ENCODE measurements around the gene TCF7L2.
"Not testable (repeated sequence)": the region's sequence is repeated elsewhere in the genome, so short reads cannot be mapped to it uniquely, and the experiment has no call there.

TCF7L2 gene

DNA sequence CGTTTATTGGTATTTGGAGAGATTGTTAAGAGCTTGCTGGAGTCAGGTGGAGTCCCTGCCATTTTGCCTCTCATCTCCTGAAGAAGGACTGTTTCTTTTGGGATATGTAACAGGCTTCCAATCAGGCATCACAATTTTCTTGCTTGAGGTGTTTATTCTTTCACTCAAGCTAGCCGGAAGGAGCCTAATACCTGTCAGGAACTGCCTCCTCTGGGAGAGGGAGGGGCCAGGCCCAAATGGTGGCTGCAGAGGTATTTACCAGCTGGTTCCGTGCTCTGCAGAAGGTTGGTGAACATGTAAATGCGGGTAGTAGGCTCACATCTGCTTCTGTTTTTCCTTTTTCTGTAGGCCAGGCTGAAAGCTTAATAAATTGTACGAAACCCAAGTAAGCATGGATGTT lies 114.0 kb downstream of the TCF7L2 start:
- no peak for ATAC-seq (ENCODE audit: low read depth)
- Mint-ChIP-seq H3K27ac (no peak overlapping the region), H3K4me1 (no peaks in the 10 kb centered on the region), H3K4me3 (no peak overlapping the region), H3K9me3 (no peaks in the 10 kb centered on the region), H3K36me3 (no peaks in the 10 kb centered on the region), H3K27me3 (peaks cover 2% of the 10 kb centered on the region)
- no peak for DNase-seq (ENCODE audit: low spot score in 2 of 2)

DNA sequence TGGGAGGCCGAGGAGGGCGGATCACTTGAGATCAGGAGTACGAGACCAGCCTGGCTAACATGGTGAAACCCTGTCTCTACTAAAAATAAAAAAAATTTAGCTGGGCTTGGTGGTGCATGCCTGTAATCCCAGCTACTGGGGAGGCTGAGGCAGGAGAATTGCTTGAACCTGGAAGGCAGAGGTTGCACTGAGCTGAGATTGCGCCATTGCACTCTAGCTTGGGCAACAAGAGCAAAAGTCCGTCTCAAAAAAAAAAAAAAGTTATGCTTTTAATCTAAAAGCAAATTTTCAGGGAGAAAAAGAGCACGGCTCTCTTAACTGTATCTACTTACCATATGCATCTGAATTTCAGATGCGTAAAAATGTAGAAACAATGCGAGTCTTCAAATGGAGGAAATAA lies 116.1 kb downstream of the TCF7L2 start:
- not testable (repeated sequence) for H3K4me3 Mint-ChIP-seq, H3K27me3 Mint-ChIP-seq

DNA sequence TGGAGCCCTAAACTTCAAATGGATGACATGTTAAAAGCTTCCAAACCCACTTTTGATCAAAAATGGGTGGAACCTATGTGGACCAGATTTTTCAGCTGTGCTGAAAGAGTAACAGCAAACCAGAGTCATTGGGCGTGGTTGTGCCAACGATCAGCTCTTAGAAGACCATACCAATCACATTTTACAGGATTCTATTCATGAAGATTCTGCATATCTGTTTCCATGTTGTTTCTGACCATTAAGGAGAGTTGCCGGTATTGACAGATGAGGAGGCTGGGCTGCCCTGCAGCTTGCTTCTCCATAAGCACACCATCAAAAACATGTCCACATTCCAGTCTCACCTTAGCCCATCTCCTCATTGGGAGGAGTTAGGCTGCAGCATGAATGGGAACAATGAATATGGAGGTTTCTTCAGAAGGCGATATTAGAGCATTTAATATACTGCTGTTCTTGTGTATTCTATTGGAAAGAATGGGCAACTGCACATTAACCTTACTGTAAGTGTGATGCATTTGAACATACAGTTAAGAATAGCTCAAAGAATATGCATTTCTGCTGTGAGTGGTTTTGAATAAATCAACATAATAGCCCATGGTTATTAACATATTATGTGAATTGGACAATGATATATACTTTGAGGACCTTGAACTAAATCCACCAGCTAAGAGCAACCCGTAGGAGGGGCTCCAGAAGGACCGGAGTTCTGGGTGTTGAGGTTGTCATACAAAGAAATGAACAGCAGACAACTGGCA lies 116.7 kb downstream of the TCF7L2 start:
- H3K27me3 Mint-ChIP-seq: peaks cover 2% of the 10 kb centered on the region
- no peaks in the 10 kb centered on the region for H3K4me1 Mint-ChIP-seq
- DNase-seq (ENCODE audit: low spot score in 2 of 2): no peak
- ATAC-seq (ENCODE audit: low read depth): no peak
- H3K27ac Mint-ChIP-seq: no peak overlapping the region
- H3K36me3 Mint-ChIP-seq: no peaks in the 10 kb centered on the region
- no peak overlapping the region for H3K4me3 Mint-ChIP-seq
- no peaks in the 10 kb centered on the region for H3K9me3 Mint-ChIP-seq

More for the DNA sequence above, 116.1 kb downstream of the TCF7L2 start:
- DNase-seq (ENCODE audit: low spot score in 2 of 2); ATAC-seq (ENCODE audit: low read depth); H3K27ac Mint-ChIP-seq; H3K9me3 Mint-ChIP-seq; H3K36me3 Mint-ChIP-seq; H3K4me1 Mint-ChIP-seq: not testable (repeated sequence)

DNA sequence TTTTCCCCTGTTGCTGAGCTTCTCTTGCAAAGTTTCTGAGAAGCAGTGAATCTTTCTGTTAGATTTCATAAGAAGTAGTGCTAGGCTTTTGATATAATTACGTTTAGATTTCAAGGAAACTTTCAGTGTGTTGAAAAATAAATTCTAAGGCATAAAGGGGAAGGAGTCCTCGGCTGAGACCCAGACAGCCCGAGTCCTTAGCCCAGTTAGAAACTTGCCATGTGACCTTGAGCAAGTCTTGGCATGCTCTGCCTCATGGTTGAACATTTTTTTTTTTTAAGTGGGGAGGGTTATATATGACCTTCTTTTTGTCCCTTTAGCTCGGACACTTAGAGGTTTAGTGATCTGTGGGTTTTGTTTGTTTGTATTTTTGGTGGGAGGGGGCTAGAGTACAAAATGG lies 117.5 kb downstream of the TCF7L2 start:
- Mint-ChIP-seq H3K27me3 (peaks cover 2% of the 10 kb centered on the region), H3K9me3 (no peaks in the 10 kb centered on the region), H3K4me1 (no peaks in the 10 kb centered on the region), H3K27ac (no peak overlapping the region), H3K4me3 (no peak overlapping the region), H3K36me3 (no peaks in the 10 kb centered on the region)
- DNase-seq (ENCODE audit: low spot score in 2 of 2) (no peak), ATAC-seq (ENCODE audit: low read depth) (no peak)

DNA sequence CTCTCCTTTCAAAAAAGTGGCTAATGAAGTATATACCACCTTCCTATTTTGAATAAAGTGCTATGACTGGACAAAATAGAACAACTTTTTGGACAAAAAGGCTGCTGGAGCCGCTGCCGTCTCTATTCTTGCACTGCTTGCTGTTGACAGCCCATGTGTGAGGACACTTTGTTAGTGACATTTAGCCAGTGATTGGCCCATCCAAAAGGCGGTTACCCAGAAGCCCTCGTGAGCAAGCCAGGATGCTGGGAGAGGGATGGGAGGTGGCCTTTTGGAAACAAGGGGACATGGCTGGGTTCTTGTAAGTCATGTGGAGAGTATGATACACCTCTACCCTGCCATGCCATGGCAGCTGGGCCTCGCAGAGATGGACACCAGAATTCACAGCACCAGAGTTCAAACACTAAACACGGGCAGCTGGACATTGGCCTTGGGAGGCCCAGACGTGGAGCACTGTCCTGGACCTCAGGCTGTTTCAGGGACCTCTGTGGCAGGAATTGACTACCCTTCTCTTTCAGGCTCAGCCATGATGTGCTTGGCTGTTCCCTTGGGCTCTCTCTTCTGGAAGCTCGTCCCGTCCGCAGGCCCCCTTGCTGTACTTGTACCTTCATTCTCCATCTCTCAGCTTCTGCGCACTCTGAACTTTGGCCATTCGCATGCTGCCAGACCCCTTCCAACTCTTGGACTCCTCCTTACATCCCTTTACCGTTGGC lies 118.3 kb downstream of the TCF7L2 start:
- Mint-ChIP-seq H3K36me3 (no peaks in the 10 kb centered on the region), H3K4me3 (no peak overlapping the region), H3K9me3 (no peaks in the 10 kb centered on the region)

DNA sequence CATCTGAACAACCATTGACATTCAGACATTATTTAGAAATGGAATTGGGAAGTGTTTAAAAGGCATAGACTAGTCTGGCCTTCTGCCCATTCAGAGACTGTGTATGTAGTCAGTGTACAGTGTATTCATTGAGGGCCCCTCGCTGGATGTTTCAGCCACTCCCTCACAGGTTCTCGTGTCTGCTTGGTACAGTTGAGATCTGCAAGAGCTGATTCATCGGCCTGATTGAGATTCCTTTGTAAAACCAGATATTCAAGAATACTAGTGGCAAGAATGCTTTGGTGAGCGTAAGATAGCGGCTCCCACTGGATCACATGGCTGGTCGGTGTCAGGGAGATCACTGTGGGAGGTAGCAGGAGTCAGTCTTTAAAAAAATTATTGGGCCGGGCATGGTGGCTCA lies 119.5 kb downstream of the TCF7L2 start:
- Mint-ChIP-seq H3K4me1 (no peaks in the 10 kb centered on the region), H3K27me3 (peaks cover 1% of the 10 kb centered on the region), H3K4me3 (no peak overlapping the region), H3K27ac (no peak overlapping the region), H3K9me3 (no peaks in the 10 kb centered on the region), H3K36me3 (no peaks in the 10 kb centered on the region)
- DNase-seq (ENCODE audit: low spot score in 2 of 2): no peak
- ATAC-seq (ENCODE audit: low read depth): no peak

More for the DNA sequence above, 118.3 kb downstream of the TCF7L2 start:
- no peak for DNase-seq (ENCODE audit: low spot score in 2 of 2)
- no peaks in the 10 kb centered on the region for H3K4me1 Mint-ChIP-seq
- no peak for ATAC-seq (ENCODE audit: low read depth)
- no peak overlapping the region for H3K27ac Mint-ChIP-seq
- peaks cover 3% of the 10 kb centered on the region for H3K27me3 Mint-ChIP-seq

DNA sequence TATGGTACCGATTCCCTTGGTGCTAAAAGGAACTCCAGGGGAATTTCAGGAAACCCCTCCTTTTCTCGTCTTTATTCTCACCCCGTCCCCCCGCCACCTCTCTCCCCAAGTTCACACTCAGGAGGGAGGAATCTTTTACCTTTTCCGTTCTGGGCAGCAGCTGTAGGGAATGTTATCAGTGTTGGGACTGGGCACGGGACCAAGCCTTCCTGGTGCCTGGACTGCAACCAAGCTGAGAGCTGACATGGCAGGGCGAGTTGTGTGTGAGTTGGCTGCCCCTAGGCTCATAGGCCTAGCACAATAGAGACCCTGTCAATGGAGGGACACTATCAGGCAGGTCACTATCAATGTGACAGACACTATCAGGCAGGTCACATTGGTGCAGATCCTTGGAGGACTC lies 121.4 kb downstream of the TCF7L2 start:
- ATAC-seq (ENCODE audit: low read depth) (no peak), DNase-seq (ENCODE audit: low spot score in 2 of 2) (no peak)
- no peaks in the 10 kb centered on the region for H3K9me3 Mint-ChIP-seq
- H3K4me1 Mint-ChIP-seq: no peaks in the 10 kb centered on the region
- H3K27ac Mint-ChIP-seq: no peak overlapping the region
- no peak overlapping the region for H3K4me3 Mint-ChIP-seq
- peaks cover 1% of the 10 kb centered on the region for H3K27me3 Mint-ChIP-seq
- no peaks in the 10 kb centered on the region for H3K36me3 Mint-ChIP-seq

DNA sequence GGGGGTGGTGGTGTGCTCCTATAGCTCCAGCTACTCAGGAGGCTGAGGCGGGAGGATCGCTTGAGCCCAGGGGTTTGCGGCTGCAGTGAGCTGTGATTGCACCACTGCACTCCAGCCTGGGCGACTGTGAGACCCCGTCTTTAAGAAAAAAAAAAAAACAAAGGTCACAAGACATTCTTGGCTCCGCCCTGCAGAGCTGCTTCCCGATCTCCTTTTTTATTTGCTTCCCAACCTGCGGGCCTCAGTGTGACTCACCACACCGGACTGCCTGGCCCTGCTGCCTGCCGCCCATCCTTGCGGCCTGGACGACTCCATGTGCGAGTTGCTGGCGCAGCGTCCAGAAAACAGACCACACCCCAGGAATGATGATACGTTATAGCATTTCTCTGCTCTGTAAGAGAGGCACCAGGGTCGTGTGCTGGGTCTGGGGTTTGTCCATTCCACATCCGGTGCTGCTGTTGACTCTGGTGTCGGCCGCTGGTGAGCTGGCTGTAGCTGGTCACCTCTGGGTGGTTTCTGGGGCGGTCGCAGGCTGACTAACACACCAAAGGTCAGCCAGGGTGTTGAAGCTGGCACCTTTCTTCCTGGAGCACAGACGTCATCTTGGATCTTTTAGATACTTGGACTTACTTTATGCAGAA lies 123.6 kb downstream of the TCF7L2 start:
- Mint-ChIP-seq H3K9me3 (no peaks in the 10 kb centered on the region), H3K27ac (no peak overlapping the region), H3K27me3 (peaks cover 1% of the 10 kb centered on the region), H3K4me3 (no peak overlapping the region), H3K4me1 (no peaks in the 10 kb centered on the region), H3K36me3 (no peaks in the 10 kb centered on the region)
- DNase-seq (ENCODE audit: low spot score in 2 of 2) (no peak), ATAC-seq (ENCODE audit: low read depth) (no peak)

DNA sequence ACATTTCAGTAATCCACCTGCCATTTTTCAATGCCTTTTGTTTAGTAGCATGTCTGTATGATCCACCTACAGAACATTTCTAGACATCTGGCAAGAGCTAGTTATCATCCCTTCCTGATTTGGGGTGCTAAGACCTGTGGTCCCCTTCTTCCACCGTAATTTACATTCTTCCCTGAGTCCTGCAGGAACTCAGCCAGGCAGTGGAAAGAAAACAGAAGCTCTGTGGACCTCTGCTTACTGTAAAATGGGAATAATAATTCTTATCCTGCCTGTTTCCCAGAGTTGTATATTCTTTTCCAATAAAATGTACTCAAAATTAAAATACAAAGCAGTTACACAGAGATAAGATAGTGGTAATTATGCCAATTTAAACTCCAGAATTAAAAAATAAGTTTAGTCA lies 126.9 kb downstream of the TCF7L2 start:
- DNase-seq (ENCODE audit: low spot score in 2 of 2) (no peak), ATAC-seq (ENCODE audit: low read depth) (no peak)
- H3K4me3 Mint-ChIP-seq: no peak overlapping the region
- no peaks in the 10 kb centered on the region for H3K36me3 Mint-ChIP-seq
- peaks cover 1% of the 10 kb centered on the region for H3K27me3 Mint-ChIP-seq
- H3K9me3 Mint-ChIP-seq: no peaks in the 10 kb centered on the region
- H3K27ac Mint-ChIP-seq: no peak overlapping the region
- no peaks in the 10 kb centered on the region for H3K4me1 Mint-ChIP-seq

DNA sequence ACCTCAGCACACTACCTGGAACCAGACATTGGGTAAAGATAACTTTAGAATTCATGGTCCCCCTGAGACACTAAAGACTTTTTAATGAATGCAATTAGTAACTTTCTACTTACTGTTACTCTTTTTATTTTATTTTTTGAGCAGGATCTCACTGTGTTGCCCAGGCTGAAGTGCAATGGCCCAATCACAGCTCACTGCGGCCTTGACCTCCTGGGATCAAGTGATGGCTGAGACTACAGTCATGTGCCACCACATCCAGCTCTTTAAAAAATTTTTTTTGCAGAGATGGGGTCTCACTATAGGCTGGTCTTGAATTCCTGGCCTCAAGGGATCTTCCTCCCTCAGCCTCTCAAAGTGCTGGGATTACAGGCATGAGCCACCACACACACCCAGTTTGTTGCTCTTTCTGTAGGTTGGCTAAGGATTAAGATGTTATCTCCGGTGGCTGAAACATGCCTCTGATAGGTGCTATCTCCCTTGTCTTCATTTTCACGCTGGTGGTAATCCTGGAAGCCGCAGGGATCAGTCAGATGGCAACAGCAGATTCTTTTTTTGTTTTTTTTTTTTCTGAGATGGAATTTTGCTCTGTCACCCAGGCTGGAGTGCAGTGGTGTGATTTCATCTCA lies 128.3 kb downstream of the TCF7L2 start:
- Mint-ChIP-seq H3K4me3 (no peak overlapping the region), H3K27ac (no peak overlapping the region), H3K27me3 (peaks cover 4% of the 10 kb centered on the region), H3K36me3 (no peaks in the 10 kb centered on the region), H3K4me1 (no peaks in the 10 kb centered on the region), H3K9me3 (no peaks in the 10 kb centered on the region)
- DNase-seq (ENCODE audit: low spot score in 2 of 2) (no peak), ATAC-seq (ENCODE audit: low read depth) (no peak)

DNA sequence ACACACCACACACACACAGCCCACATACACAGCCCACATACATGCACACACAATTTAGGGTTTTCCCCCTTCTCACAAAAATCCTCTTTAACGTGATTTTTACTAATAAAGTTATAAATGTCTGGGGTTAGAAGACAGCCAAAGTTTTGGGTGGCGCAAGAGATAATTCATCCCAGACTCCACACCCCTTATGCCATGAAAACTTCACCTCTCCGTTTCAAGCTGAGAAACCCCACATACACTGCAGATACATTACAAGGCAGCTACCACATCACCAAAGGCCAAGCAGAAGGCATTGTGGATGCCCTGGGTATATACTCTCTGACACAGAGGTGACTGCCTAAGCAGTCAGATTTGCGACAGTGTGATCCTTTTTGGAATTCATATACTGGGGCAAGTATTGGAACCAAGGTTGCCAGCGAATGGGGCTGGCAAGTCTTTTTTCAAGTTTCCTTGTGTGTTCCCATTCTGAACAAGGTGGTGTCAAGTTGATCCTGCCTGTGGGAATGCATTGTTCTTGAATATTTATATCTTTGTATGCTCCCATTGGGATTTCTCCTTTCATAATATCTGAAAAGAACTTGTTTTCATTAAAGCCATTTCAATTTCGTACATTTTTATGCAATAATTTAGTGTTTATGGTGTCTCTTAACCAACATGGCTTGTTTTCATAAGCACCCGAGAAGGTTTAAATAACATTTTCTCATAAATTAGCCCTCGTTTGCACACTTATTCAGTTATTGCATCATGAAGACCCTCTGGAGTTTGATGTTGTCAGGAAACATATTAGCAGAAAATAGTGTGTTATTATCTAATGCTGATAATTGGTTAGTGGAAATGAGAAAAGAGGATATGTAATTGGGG lies 130.2 kb downstream of the TCF7L2 start:
- DNase-seq (ENCODE audit: low spot score in 2 of 2) (no peak), ATAC-seq (ENCODE audit: low read depth) (no peak)
- H3K36me3 Mint-ChIP-seq: no peaks in the 10 kb centered on the region
- no peaks in the 10 kb centered on the region for H3K9me3 Mint-ChIP-seq
- H3K27me3 Mint-ChIP-seq: peaks cover 4% of the 10 kb centered on the region
- no peak overlapping the region for H3K4me3 Mint-ChIP-seq
- H3K4me1 Mint-ChIP-seq: no peaks in the 10 kb centered on the region
- no peak overlapping the region for H3K27ac Mint-ChIP-seq

DNA sequence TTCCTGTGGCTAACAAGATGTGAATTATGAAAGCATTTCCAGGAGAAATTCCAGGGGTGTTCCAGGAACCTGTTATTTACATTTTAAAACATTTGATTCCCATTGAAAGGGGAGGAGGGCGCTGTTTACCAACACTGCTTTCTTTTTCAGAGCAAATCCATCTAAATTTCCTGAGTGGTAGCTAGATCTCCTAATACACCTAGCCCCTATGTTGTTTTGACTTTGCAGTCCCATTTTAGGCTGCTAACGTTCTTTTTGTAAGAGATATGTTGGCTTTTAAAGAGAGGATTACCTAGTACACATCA lies 130.8 kb downstream of the TCF7L2 start:
- ATAC-seq (ENCODE audit: low read depth): no peak
- peaks cover 4% of the 10 kb centered on the region for H3K27me3 Mint-ChIP-seq

DNA sequence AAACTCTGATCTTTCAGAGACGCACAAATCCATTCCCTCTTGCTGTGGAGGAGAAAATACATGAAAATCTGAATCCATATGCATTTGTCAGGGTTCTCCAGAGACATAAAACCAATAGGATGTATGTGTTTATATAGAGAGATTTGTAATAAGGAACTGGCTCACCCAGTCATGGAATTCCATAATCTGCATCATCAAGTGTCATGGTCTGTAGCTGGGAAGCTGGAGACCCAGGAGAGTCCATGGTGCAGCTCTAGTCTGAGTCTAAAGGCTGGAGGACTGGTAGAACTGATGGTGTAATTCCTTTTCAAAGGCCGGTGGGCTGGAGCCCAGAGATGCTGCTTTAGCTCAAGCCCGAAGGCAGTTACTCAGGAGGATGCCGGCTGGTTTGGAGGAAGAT lies 134.0 kb downstream of the TCF7L2 start:
- no peak overlapping the region for H3K4me3 Mint-ChIP-seq
- no peak for ATAC-seq (ENCODE audit: low read depth)
- no peak for DNase-seq (ENCODE audit: low spot score in 2 of 2)

More for the DNA sequence above, 130.8 kb downstream of the TCF7L2 start:
- Mint-ChIP-seq H3K9me3 (no peaks in the 10 kb centered on the region), H3K4me1 (no peaks in the 10 kb centered on the region), H3K27ac (no peak overlapping the region), H3K36me3 (no peaks in the 10 kb centered on the region), H3K4me3 (no peak overlapping the region)
- DNase-seq (ENCODE audit: low spot score in 2 of 2): no peak

More for the DNA sequence above, 134.0 kb downstream of the TCF7L2 start:
- Mint-ChIP-seq H3K4me1 (no peaks in the 10 kb centered on the region), H3K27me3 (peaks cover 4% of the 10 kb centered on the region), H3K36me3 (no peaks in the 10 kb centered on the region), H3K9me3 (no peaks in the 10 kb centered on the region), H3K27ac (no peak overlapping the region)
